BJ (cell line): Measurements from ENCODE around the gene DNAH3. TPM values are rescaled to one million over a fixed set of nuclear protein-coding genes. Genes with fewer than 3 reads are reported as not detected.

Experiments used
- CTCF ChIA-PET: fragments of 350-600 bp; formaldehyde crosslinking; extraction: SDS; loops from one replicate; lab custom pipeline; 2021; ENCODE audit warnings: antibody characterized with exemption, inconsistent platforms; lab: Yijun Ruan, JAX
- POLR2A ChIA-PET: fragments of 300-600 bp; sonication (Branson Sonifier 250); formaldehyde crosslinking; extraction: SDS; loops from one replicate; lab custom pipeline; 2021; ENCODE audit warnings: antibody characterized with exemption; lab: Charles Lee
- DNase-seq: peaks from one replicate; pipeline ENCODE4 v3.0.0-alpha.2; 2011; ENCODE audit warnings: low read depth
- H3K27me3 ChIP-seq: 2 replicates; pipeline ENCODE4 v1.6.0; 2011; ENCODE audit warnings: low read length; ENCODE audit not compliant: control insufficient read depth, insufficient read depth
- H3K36me3 ChIP-seq: 2 replicates; pipeline ENCODE4 v1.5.1; 2011; ENCODE audit warnings: low read length; ENCODE audit not compliant: control insufficient read depth, insufficient read depth
- H3K4me3 ChIP-seq: 2 replicates; pipeline ENCODE4 v1.5.1; 2011; ENCODE audit warnings: low read depth, mild to moderate bottlenecking, control low read depth, low read length
- polyA plus RNA-seq: library from polyadenylated mRNA; depleted of rRNA; stranded (reverse); fragments of >200 nt; gene quantifications from 2 replicates; pipeline ENCODE4 v1.2.3, GENCODE V29; 2011
- TF ChIP-seq, protein P1 (sequence below): IDR thresholded peaks from 2 replicates; pipeline ENCODE4 v1.5.1; 2011; ENCODE audit warnings: low read depth, mild to moderate bottlenecking, control low read depth, inconsistent platforms, low read length, moderate library complexity; ENCODE audit not compliant: insufficient read depth

The DNAH3 gene
- polyA plus RNA-seq, 1 experiment, result not detected

DNA sequence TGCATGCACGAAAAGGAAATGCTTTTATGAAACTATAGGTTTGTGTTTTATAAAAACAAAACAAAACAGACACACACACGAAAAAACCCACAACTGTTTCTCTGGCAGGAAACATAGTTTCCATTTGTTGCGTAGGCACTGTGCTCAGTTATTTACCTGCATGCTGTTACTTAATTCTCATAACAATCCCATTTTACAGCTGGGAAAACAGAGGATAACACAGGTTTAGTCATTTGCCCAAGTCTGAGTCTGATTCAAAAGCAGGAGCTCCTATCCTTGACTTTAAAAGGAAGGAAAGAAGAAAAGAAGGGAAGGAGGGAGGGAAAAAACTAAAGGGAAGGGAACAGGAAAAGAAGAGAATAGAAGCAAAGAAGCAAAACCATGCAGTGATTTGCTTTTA, 117.4 kb downstream of the DNAH3 start:
- no peak for DNase-seq
- POLR2A ChIA-PET, result no interaction called here
- Histone ChIP-seq H3K27me3 (no peaks in the 10 kb centered on the region), H3K36me3 (no peaks in the 10 kb centered on the region), H3K4me3 (no peak overlapping the region)
- CTCF ChIA-PET, result no interaction called here
- TF ChIP-seq, protein P1, sequence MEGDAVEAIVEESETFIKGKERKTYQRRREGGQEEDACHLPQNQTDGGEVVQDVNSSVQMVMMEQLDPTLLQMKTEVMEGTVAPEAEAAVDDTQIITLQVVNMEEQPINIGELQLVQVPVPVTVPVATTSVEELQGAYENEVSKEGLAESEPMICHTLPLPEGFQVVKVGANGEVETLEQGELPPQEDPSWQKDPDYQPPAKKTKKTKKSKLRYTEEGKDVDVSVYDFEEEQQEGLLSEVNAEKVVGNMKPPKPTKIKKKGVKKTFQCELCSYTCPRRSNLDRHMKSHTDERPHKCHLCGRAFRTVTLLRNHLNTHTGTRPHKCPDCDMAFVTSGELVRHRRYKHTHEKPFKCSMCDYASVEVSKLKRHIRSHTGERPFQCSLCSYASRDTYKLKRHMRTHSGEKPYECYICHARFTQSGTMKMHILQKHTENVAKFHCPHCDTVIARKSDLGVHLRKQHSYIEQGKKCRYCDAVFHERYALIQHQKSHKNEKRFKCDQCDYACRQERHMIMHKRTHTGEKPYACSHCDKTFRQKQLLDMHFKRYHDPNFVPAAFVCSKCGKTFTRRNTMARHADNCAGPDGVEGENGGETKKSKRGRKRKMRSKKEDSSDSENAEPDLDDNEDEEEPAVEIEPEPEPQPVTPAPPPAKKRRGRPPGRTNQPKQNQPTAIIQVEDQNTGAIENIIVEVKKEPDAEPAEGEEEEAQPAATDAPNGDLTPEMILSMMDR, result no peak

DNA sequence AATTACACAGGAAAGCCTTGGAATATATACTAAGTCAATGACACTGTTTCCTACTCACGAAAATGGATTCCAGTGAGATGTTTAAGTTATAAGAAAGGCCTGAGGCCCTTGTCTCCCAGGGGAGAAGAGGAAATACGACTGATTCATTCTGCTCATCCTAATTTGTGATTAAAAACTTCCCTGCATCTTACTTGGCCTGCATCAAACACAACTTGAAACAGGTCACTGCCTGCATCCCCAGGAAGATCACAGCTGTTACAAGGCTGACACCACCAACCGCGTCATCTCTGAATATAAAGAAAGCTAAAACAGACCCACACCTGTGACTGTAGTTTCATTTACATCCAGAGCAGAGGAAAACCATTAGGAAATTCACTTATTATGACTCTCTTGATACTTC, 121.9 kb downstream of the DNAH3 start:
- ChIA-PET POLR2A (no interaction called here), CTCF (interaction anchor here (1.4 kb wide), 1 partner anchor 13 kb away, joined by 3 read pairs; no protein-coding TSS in a partner anchor)
- Histone ChIP-seq H3K4me3 (no peak overlapping the region), H3K36me3 (no peaks in the 10 kb centered on the region), H3K27me3 (no peaks in the 10 kb centered on the region)
- DNase-seq, result no peak
- TF ChIP-seq, protein P1, result no peak

DNA sequence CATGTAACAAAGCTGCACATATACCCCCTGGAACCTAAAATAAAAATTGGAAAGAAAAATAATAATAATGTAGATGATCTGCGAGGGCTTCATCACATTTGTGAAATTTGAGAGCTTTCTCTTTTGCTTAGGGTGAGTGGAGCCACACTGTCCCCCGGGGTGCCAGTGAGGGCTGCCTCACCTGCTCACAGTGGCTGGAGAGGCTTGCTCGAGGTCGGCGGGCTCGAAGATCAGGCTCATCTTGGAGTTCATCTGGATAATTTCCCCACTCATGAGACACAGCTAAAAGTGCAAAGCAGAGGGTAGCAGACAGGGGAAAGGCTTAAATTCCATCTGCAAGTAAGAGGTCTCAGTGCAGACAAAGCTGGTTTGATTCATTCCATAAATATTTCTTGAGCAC, 123.8 kb downstream of the DNAH3 start:
- POLR2A ChIA-PET, result interaction anchor here (0.6 kb wide), 1 partner anchor 17 kb away, joined by 4 read pairs; no protein-coding TSS in a partner anchor

DNA sequence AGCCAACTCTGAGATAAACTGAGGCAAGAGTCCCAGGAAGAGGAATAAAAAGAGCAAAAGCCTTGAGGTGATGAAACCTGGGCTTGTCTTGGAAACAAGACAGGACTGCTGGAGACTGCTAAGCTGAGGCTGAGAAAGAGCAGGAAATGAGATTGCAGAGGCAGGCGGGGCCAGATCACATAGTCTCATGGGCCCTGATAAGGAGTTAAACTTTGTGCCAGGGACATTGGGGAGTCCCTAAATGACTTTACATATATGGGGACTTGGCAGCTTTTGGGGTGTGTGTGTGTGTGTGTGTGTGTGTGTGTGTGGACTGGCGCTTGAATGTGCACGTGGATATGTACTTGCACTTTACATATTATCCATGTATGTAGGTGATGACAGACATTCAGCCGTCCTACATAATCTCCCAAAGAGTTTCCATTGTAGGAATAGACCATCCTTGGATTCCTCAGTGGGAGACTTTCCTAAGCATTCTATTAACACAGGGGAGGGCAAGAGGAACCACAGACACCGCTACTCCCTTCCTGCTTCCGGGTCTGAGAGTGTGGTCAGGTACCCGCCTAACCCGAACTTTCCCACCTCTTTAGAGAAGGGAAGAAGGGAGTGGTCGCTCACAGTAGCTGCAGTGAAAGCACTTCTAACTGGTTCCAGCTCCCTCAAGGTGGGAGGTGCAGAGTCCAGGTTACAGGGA, 127.0 kb downstream of the DNAH3 start:
- no peak for DNase-seq
- Histone ChIP-seq H3K4me3 (no peak overlapping the region), H3K27me3 (no peaks in the 10 kb centered on the region), H3K36me3 (no peaks in the 10 kb centered on the region)
- TF ChIP-seq, protein P1, result no peak
- POLR2A ChIA-PET, result no interaction called here
- CTCF ChIA-PET, result no interaction called here

More for the DNA sequence above, 123.8 kb downstream of the DNAH3 start:
- CTCF ChIA-PET, result no interaction called here
- H3K27me3 ChIP-seq, result no peaks in the 10 kb centered on the region
- no peaks in the 10 kb centered on the region for H3K36me3 ChIP-seq
- TF ChIP-seq, protein P1, result no peak
- no peak for DNase-seq
- no peak overlapping the region for H3K4me3 ChIP-seq

DNA sequence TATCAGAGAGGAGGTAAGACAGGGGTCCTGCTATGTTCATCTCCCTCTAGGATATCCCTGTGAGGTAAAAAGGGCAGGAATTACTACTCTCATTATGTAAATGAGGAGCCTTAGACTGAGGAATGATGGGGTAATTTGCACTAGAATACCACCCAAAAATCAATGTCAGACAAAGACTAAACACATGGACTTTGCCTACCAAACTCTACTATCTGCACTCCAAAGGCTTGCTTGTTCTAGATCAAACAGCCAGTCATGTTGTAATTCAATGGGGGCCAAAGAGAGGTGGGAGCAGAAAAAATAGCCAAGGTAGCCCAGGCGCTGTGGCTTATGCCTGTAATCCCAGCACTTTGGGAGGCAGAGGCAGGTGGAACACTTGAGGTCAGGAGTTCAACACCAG, 129.3 kb downstream of the DNAH3 start:
- CTCF ChIA-PET, result interaction anchor here (1.4 kb wide), 1 partner anchor 19 kb away, joined by 3 read pairs; no protein-coding TSS in a partner anchor
- POLR2A ChIA-PET, result no interaction called here

More for the DNA sequence above, 129.3 kb downstream of the DNAH3 start:
- Histone ChIP-seq H3K36me3 (no peaks in the 10 kb centered on the region), H3K27me3 (no peaks in the 10 kb centered on the region), H3K4me3 (no peak overlapping the region)
- TF ChIP-seq, protein P1, result no peak
- no peak for DNase-seq
